Type B pancreatic cell (in vitro differentiated cells): ENCODE data around the gene RALGPS1. TPM values are rescaled to one million over a fixed set of nuclear protein-coding genes. Genes with fewer than 3 reads are reported as not detected.

Experiments
- DNase-seq: peaks from one replicate; pipeline ENCODE4 v3.0.0; 2021; ENCODE audit warnings: mixed read lengths; ENCODE audit not compliant: unreplicated experiment; ENCODE audit errors: extremely low spot score
- H3K27ac Mint-ChIP-seq: 2 replicates; pipeline ENCODE4 v1.8.0; 2021; ENCODE audit warnings: mild to moderate bottlenecking, mixed read lengths
- H3K27me3 Mint-ChIP-seq: 2 replicates; pipeline ENCODE4 v1.8.0; 2021; ENCODE audit warnings: mixed read lengths
- H3K36me3 Mint-ChIP-seq: 2 replicates; pipeline ENCODE4 v1.8.0; 2021; ENCODE audit warnings: mixed read lengths
- H3K4me1 Mint-ChIP-seq: one replicate; pipeline ENCODE4 v1.8.0; 2021; ENCODE audit warnings: mixed read lengths; ENCODE audit not compliant: unreplicated experiment
- H3K4me3 Mint-ChIP-seq: 2 replicates; pipeline ENCODE4 v1.8.0; 2021; ENCODE audit warnings: mild to moderate bottlenecking, mixed read lengths
- H3K9me3 Mint-ChIP-seq: 2 replicates; pipeline ENCODE4 v1.8.0; 2021; ENCODE audit warnings: mixed read lengths
- total RNA-seq: library from RNA; stranded (reverse); gene quantifications from 2 replicates; pipeline ENCODE4 v1.2.1, GENCODE V29; 2021; ENCODE audit warnings: low replicate concordance
- TF ChIP-seq, protein P1 (sequence below): fragments of 200-600 bp; sonication (generic); conservative IDR thresholded peaks from 2 replicates; pipeline ENCODE4 v1.5.0; 2021; ENCODE audit warnings: antibody characterized with exemption, mild to moderate bottlenecking

The RALGPS1 gene
- total RNA-seq, 1 donor from 2014 or later, result 16.7 TPM

DNA sequence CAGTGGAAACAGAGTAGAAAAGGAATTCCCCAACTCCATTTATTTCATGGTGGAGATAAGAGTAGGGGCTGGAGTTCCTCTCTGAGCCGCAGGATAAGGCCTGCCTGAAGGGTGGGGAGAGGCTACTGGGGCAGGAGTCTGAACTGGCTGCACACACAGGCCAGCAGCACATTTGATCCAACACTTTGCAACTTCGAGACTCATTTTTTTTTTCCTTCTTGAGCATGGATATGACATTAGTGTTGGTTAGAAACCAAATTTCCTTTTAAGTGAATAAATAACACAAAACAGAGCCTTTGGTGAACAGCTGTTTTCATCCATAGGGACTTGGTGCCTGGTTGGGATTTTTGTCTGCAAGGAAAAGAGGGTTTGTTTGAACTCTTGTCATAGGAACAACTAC is 76.6 kb downstream of the RALGPS1 start:
- TF ChIP-seq, protein P1, sequence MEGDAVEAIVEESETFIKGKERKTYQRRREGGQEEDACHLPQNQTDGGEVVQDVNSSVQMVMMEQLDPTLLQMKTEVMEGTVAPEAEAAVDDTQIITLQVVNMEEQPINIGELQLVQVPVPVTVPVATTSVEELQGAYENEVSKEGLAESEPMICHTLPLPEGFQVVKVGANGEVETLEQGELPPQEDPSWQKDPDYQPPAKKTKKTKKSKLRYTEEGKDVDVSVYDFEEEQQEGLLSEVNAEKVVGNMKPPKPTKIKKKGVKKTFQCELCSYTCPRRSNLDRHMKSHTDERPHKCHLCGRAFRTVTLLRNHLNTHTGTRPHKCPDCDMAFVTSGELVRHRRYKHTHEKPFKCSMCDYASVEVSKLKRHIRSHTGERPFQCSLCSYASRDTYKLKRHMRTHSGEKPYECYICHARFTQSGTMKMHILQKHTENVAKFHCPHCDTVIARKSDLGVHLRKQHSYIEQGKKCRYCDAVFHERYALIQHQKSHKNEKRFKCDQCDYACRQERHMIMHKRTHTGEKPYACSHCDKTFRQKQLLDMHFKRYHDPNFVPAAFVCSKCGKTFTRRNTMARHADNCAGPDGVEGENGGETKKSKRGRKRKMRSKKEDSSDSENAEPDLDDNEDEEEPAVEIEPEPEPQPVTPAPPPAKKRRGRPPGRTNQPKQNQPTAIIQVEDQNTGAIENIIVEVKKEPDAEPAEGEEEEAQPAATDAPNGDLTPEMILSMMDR, result no peak
- peaks cover 7% of the 10 kb centered on the region for H3K4me1 Mint-ChIP-seq
- H3K27me3 Mint-ChIP-seq, result no peaks in the 10 kb centered on the region
- H3K9me3 Mint-ChIP-seq, result peaks cover 8% of the 10 kb centered on the region
- peaks cover 18% of the 10 kb centered on the region for H3K36me3 Mint-ChIP-seq
- no peak overlapping the region for H3K27ac Mint-ChIP-seq
- no peak overlapping the region for H3K4me3 Mint-ChIP-seq
- DNase-seq, result no peak

DNA sequence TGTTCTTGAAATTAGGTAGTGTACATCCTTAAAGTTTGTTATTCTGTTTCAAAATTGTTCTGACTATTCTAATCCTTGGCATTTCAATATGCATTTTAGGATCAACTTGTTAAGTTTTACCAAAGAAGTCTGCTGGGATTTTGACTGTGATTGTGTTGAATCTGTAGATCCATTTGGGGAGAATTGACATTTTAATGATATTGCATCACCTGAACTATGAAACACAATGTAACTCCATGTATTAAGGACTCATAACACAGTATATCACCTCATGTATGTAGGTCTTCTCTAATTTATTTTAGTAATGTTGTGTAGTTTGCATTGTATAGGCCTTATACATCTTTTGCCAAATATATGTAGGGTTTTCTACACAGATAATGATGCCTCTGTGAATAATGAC is 77.8 kb downstream of the RALGPS1 start:
- H3K27ac Mint-ChIP-seq, result no peak overlapping the region
- peaks cover 18% of the 10 kb centered on the region for H3K36me3 Mint-ChIP-seq
- H3K9me3 Mint-ChIP-seq, result peaks cover 8% of the 10 kb centered on the region
- no peaks in the 10 kb centered on the region for H3K27me3 Mint-ChIP-seq
- DNase-seq, result no peak
- peaks cover 7% of the 10 kb centered on the region for H3K4me1 Mint-ChIP-seq
- H3K4me3 Mint-ChIP-seq, result no peak overlapping the region
- TF ChIP-seq, protein P1, result no peak

DNA sequence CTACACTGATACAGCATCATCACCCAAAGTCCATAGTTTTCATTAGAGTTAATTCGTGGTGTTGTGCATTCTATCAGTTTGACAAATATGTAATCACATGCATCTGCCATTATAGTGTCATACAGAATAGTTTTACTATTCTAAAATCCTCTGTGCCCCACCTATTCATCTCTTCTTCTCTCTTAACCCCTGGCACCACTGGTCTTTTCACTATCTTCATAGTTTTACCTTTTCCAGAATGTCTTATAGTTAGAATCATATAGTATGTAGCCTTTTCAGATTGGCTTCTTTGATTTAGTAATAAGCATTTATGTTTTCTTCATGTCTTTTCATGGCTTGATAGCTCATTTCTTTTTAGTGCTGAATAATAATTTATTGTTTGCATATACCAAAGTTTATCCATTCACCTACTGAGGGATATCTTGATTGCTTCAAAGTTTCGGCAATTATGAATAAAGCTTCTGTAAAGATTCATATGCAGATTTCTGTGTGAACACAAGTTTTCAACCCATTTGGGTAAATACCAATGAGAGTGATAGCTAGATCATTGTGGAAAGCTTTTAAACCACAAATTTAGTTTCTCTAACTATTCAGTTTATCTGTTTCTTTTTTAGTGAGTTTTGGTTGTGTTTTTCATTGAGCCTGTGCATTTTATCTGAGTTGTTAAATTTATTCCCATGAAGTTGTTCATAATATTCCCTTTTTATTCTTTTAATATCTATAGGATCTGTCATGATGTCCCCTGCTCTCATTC is 84.9 kb downstream of the RALGPS1 start:
- H3K9me3 Mint-ChIP-seq, result no peaks in the 10 kb centered on the region
- H3K4me1 Mint-ChIP-seq, result no peaks in the 10 kb centered on the region
- no peak overlapping the region for H3K27ac Mint-ChIP-seq
- no peaks in the 10 kb centered on the region for H3K27me3 Mint-ChIP-seq
- H3K4me3 Mint-ChIP-seq, result no peak overlapping the region
- TF ChIP-seq, protein P1, result no peak
- DNase-seq, result no peak
- no peaks in the 10 kb centered on the region for H3K36me3 Mint-ChIP-seq

DNA sequence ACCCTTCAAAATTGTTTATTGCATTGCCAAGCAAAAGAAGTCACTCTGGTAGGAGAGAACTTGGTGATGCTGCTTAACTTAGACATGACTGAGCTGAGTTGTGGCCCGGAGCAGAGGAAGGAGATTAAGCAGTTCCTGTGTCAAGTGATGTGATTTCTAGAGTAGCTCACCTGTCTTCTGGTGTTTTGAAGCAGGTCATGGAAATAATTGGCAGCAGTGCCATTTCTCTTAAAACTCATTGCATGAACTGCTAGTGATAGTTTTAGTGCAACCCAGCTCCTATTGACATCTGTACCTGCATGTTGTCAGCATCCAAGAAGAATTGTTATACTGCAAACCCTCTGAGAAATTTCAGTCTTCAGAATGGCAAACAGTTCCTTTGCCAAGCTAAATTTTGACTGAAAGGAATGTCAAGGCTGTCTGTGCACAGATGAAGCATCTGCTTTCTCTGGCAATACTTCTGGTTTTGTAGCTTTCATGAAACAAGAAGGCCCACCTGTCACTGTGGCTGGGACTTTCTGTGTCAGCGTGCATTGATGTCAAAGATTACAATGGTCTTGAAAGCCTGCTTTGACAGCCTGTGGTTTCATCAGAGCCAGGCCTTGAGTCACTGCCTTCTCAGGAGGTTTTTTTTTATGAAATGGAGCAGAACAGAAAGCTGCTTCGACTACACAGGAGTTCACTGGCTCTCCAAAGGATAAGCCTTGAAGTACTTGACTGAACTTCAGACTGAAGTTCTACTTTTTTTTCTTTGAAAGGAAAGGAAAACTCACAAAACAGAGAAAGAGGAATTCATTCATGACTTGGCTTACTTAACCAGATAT is 90.6 kb downstream of the RALGPS1 start:
- no peak for DNase-seq
- no peaks in the 10 kb centered on the region for H3K4me1 Mint-ChIP-seq
- H3K27me3 Mint-ChIP-seq, result no peaks in the 10 kb centered on the region
- H3K27ac Mint-ChIP-seq, result peak overlapping the region; percentile 29
- H3K4me3 Mint-ChIP-seq, result no peak overlapping the region
- H3K9me3 Mint-ChIP-seq, result no peaks in the 10 kb centered on the region
- H3K36me3 Mint-ChIP-seq, result no peaks in the 10 kb centered on the region
- TF ChIP-seq, protein P1, result no peak

DNA sequence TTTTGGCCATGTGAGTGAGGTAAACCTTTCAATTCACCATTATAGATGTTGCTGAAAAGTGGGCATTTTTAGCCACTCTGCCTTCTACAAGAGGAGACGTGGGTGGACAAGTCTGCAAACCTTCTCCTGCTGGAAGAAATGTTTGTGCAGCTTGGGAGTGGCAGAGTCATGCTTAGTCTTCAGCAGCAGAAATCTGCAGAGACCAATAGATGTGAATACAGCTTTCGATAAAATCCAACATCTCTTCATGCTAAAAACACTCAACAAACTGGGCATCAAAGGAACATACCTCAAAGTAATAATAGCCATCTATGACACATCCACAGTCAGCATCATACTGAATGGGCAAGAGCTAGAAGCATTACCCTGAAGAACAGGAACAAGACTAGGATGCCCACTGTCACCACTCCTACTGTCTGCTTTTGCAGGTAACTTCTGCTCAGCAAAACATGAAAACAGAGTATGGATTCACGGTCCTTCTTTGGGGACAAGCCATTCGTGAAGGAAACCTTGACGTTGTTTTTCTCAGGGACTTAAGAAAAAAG is 91.3 kb downstream of the RALGPS1 start:
- DNase-seq, result no peak
- H3K27me3 Mint-ChIP-seq, result no peaks in the 10 kb centered on the region
- H3K36me3 Mint-ChIP-seq, result no peaks in the 10 kb centered on the region
- H3K27ac Mint-ChIP-seq, result peak overlapping the region; percentile 29
- no peaks in the 10 kb centered on the region for H3K4me1 Mint-ChIP-seq
- H3K4me3 Mint-ChIP-seq, result no peak overlapping the region
- TF ChIP-seq, protein P1, result no peak
- no peaks in the 10 kb centered on the region for H3K9me3 Mint-ChIP-seq
